SJCRH30 (cell line): ENCODE data around the gene IRX3. TPM values are rescaled to one million over a fixed set of nuclear protein-coding genes. Genes with fewer than 3 reads are reported as not detected.
"Not testable (repeated sequence)": the region's sequence is repeated elsewhere in the genome, so short reads cannot be mapped to it uniquely, and the experiment has no call there.

Experiments
- DNase-seq, 2 experiments: peaks; one replicate each; pipeline ENCODE4 v3.0.0-alpha.2; 2015 to 2020
- H3K27ac ChIP-seq: fragments of 250-450 bp; sonication (Bioruptor Pico); 2 replicates; pipeline ENCODE4 v1.5.1; 2020; ENCODE audit warnings: mild to moderate bottlenecking, moderate library complexity
- H3K27me3 ChIP-seq: fragments of 250-450 bp; sonication (Bioruptor Pico); 2 replicates; pipeline ENCODE4 v1.5.1; 2020; ENCODE audit warnings: mild to moderate bottlenecking, moderate library complexity
- H3K36me3 ChIP-seq: fragments of 250-450 bp; sonication (Bioruptor Pico); 2 replicates; pipeline ENCODE4 v1.5.1; 2020; ENCODE audit warnings: mild to moderate bottlenecking, moderate library complexity
- H3K4me1 ChIP-seq: fragments of 250-450 bp; sonication (Bioruptor Pico); 2 replicates; pipeline ENCODE4 v1.5.1; 2020; ENCODE audit warnings: mild to moderate bottlenecking, moderate library complexity
- H3K4me3 ChIP-seq: fragments of 250-450 bp; sonication (Bioruptor Pico); 2 replicates; pipeline ENCODE4 v1.5.1; 2020; ENCODE audit warnings: mild to moderate bottlenecking, moderate library complexity
- H3K9me3 ChIP-seq: fragments of 250-450 bp; sonication (Bioruptor Pico); replicated peaks from 2 replicates; pipeline ENCODE4 v1.5.1; 2020; ENCODE audit warnings: mild to moderate bottlenecking, moderate library complexity
- total RNA-seq: library from RNA; depleted of rRNA; stranded (reverse); fragments of >200 nt; shearing (Covaris generic); gene quantifications from 2 replicates; pipeline ENCODE4 v1.2.3, GENCODE V29; 2014

IRX3 gene
- total RNA-seq, 1 experiment from 2014 or later, result 18.2 TPM

DNA sequence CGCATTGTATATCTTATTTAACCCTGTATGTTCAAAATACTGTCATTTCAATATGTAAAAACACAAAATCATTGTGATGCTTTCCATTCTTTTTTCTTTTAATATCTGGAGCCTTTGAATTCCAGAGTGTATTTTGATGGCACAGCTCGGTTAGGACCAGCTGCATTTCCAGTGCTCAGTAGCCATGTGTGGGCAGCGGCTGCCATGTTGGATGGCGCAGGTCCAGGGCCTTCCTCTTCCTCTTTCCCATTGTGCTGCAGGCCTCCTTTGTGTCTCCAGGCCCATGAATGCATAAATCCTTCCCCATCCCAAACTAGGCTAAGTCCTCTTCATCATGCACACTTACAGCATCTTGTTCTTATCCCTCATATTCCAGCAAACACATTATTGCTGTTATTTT, 13.0 kb downstream of the IRX3 start:
- no peak overlapping the region for H3K27ac ChIP-seq

DNA sequence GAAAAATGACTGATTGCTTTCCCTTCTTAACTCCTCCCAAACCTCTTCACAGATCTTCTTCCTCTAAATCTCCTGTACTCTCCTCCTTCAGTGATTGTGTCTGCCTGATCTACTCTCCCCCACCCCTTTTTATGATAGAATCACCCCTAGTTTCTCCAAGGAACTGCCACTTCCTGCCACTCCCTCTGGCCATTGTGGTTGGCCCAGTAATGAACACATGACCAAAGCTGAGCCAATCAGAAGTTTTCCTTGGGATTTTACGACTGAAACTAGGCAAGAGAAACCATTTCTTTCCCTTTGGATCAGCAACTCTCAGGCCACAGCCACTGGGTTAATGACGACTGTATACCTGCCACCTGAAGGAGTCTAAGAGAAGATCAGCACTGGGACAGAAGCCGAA, 15.9 kb downstream of the IRX3 start:
- Histone ChIP-seq H3K27me3 (no peaks in the 10 kb centered on the region), H3K4me1 (no peaks in the 10 kb centered on the region), H3K27ac (no peak overlapping the region), H3K36me3 (no peaks in the 10 kb centered on the region), H3K9me3 (no peaks in the 10 kb centered on the region), H3K4me3 (no peak overlapping the region)
- no peak for DNase-seq

More for the DNA sequence above, 13.0 kb downstream of the IRX3 start:
- Histone ChIP-seq H3K4me3 (no peak overlapping the region), H3K9me3 (no peaks in the 10 kb centered on the region), H3K36me3 (no peaks in the 10 kb centered on the region), H3K27me3 (no peaks in the 10 kb centered on the region), H3K4me1 (no peaks in the 10 kb centered on the region)
- DNase-seq, result no peak

- Histone ChIP-seq H3K4me3 (no peak overlapping the region), H3K4me1 (no peaks in the 10 kb centered on the region), H3K9me3 (no peaks in the 10 kb centered on the region), H3K27ac (no peak overlapping the region), H3K27me3 (no peaks in the 10 kb centered on the region), H3K36me3 (no peaks in the 10 kb centered on the region)
- DNase-seq, result no peak
Observed at GRCh38 chr16:54269461-54269860, 17.1 kb downstream of the IRX3 start.

GRCh38 chr16:54268766-54269165, 17.8 kb downstream of the IRX3 start:
- no peak for DNase-seq
- H3K36me3 ChIP-seq, result no peaks in the 10 kb centered on the region
- no peak overlapping the region for H3K4me3 ChIP-seq
- H3K9me3 ChIP-seq, result 0 out of 2 replicates have a peak, but pooled peaks cover under 1% of the 10 kb centered on the region
- H3K27ac ChIP-seq, result no peak overlapping the region
- H3K27me3 ChIP-seq, result no peaks in the 10 kb centered on the region
- no peaks in the 10 kb centered on the region for H3K4me1 ChIP-seq

DNA sequence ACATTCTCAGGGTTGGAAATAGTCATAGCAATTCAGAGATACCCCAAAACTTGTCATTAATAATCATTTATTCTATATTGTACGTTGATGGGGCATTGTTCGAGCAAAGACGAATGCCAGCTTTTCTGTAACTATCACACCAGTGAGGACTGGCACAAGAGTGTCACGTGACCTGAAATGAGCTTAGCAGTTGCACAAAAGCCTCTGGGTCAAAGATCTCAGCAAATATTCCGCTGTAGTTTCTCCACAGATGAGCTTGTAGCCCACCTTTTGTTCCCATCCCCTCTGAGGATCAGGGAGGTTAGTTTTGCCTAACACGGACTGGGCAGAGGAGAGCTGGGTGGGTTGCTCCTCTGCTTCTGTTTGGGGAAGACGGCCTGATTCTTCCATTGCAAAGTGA, 18.2 kb downstream of the IRX3 start:
- DNase-seq, result no peak
- H3K27me3 ChIP-seq, result no peaks in the 10 kb centered on the region

DNA sequence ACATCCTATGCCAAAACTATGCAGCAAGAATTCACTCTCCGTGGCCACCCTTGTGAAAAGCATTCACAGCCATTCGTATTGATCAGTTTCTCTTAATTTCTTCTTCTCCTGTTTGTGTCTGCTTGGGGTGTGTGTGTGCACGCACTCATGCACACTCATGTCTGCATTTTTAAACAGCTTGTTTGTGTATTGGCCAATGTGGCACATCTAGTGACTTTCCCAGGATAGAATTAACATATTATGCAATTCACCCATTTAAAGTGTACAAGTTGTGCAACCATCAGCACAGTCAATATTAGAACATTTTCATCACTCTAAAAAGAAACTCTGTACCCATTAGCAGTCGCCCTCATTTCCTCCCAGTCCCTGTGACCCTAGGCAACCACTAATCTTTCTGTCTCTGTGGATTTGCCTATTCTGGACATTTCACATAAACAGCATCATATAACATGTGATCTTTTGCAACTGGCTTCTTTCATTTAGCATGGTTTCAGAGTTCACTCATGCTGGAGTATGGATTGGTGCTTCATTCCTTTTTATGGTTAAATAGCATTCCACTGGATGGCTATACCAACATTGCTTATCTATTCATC, 20.1 kb downstream of the IRX3 start:
- Histone ChIP-seq H3K27me3 (no peaks in the 10 kb centered on the region), H3K4me1 (no peaks in the 10 kb centered on the region), H3K4me3 (no peak overlapping the region), H3K9me3 (0 out of 2 replicates have a peak, but pooled peaks cover 5% of the 10 kb centered on the region), H3K36me3 (no peaks in the 10 kb centered on the region), H3K27ac (no peak overlapping the region)
- no peak for DNase-seq

More for the DNA sequence above, 18.2 kb downstream of the IRX3 start:
- Histone ChIP-seq H3K9me3 (0 out of 2 replicates have a peak, but pooled peaks cover 5% of the 10 kb centered on the region), H3K4me3 (no peak overlapping the region), H3K27ac (no peak overlapping the region), H3K36me3 (no peaks in the 10 kb centered on the region), H3K4me1 (no peaks in the 10 kb centered on the region)

DNA sequence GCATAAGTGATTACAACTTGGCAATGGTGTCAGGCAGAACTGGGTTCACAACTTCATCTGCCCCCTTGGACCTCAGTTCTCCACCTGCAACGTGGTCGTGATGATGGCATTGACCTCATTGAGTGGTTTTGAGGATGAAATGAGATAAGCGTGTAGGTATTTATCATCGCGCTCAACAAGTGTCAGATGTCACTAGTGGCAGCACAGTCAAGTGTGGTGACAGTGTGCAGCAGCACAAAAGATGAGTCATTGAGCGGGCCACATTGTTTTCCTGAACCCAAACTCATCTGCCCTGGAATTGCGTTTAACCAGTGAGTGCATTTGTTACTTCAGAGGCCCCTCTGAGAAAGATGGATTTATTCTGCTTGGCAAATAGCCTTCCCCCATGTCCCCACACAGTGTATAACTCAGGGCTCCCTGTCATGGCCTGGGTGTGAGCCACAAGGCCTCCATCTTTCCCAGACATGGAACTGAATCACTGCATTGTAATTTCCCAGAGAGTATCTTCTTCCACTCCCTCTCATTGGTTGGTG, 20.9 kb downstream of the IRX3 start:
- H3K4me3 ChIP-seq, result no peak overlapping the region
- 0 out of 2 replicates have a peak, but pooled peaks cover 5% of the 10 kb centered on the region for H3K9me3 ChIP-seq
- H3K27me3 ChIP-seq, result no peaks in the 10 kb centered on the region
- no peaks in the 10 kb centered on the region for H3K36me3 ChIP-seq
- peak in 1 of 2 experiments; percentile 30 for DNase-seq
- H3K4me1 ChIP-seq, result no peaks in the 10 kb centered on the region
- no peak overlapping the region for H3K27ac ChIP-seq

DNA sequence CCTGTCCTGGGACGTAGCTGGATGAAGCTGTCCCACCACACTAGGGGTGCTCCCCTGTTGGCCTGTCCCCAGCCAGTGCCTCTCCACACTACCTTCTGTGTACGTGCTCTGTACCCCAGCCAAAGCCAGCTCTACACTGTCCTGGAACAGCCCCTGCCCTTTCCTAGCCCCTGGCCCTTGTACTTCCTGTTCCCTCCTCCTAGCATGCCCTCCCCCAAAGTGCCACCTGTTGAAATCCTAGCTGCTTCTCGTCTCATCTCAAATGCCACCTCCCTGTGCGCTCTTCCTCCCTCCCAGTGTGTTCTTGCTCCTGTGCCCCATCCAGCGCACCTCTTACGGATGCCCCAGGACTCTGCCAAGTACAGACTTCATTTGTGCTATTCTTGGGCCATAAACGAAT, 33.5 kb downstream of the IRX3 start:
- no peak overlapping the region for H3K27ac ChIP-seq
- no peaks in the 10 kb centered on the region for H3K4me1 ChIP-seq
- no peak overlapping the region for H3K4me3 ChIP-seq
- no peaks in the 10 kb centered on the region for H3K36me3 ChIP-seq
- no peaks in the 10 kb centered on the region for H3K27me3 ChIP-seq
- DNase-seq, result no peak
- H3K9me3 ChIP-seq, result no peaks in the 10 kb centered on the region

GRCh38 chr16:54248863-54249710, 37.5 kb downstream of the IRX3 start:
- Histone ChIP-seq H3K4me3 (no peak overlapping the region), H3K27me3 (no peaks in the 10 kb centered on the region), H3K36me3 (no peaks in the 10 kb centered on the region), H3K9me3 (no peaks in the 10 kb centered on the region), H3K4me1 (no peaks in the 10 kb centered on the region), H3K27ac (no peak overlapping the region)
- no peak for DNase-seq

- H3K27me3 ChIP-seq, H3K9me3 ChIP-seq, H3K27ac ChIP-seq, H3K4me3 ChIP-seq, H3K36me3 ChIP-seq, H3K4me1 ChIP-seq, DNase-seq: not testable (repeated sequence)
Observed at GRCh38 chr16:54247705-54248104, 38.9 kb downstream of the IRX3 start.

- Histone ChIP-seq H3K27ac (no peak overlapping the region), H3K4me3 (no peak overlapping the region), H3K9me3 (no peaks in the 10 kb centered on the region), H3K36me3 (no peaks in the 10 kb centered on the region), H3K4me1 (no peaks in the 10 kb centered on the region), H3K27me3 (no peaks in the 10 kb centered on the region)
- DNase-seq, result no peak
Observed at GRCh38 chr16:54246454-54246821, 40.1 kb downstream of the IRX3 start.

DNA sequence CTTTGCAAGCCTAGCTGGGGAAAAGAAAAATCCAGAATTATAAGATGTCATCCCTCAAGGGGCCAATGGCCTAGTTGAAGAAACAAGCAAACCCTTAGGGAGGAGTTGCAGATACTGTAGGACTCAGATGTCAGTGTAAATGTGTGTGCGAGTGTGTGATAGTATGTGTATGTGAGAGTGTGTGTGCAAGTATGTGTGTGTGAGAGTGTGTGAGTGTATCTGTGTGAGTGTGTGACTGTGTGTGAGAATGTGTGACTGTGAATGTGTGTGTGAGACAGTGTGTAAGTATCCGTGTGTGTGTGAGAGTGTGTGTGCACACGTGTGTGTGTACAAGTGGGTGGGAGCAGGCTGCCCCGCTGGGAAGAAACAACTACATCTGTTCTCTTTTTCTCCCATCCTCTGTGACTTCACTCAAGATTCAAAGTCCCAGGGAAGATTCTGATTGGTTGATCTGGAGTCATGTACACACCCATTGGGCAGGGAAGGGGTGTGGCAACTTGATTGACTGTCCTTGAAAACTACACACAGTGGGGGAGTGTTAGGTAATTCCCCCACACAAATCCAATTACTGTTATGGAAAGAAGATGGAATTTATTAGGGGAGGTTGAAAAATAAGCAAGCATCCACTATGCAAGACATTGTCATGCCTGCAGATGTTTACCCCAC, 40.7 kb downstream of the IRX3 start:
- Histone ChIP-seq H3K36me3 (no peaks in the 10 kb centered on the region), H3K4me1 (no peaks in the 10 kb centered on the region), H3K27ac (no peak overlapping the region), H3K9me3 (no peaks in the 10 kb centered on the region), H3K27me3 (no peaks in the 10 kb centered on the region), H3K4me3 (no peak overlapping the region)
- DNase-seq, result no peak

GRCh38 chr16:54244061-54244886, 42.3 kb downstream of the IRX3 start:
- no peaks in the 10 kb centered on the region for H3K4me1 ChIP-seq
- DNase-seq, result no peak
- no peaks in the 10 kb centered on the region for H3K36me3 ChIP-seq
- H3K4me3 ChIP-seq, result no peak overlapping the region
- H3K27me3 ChIP-seq, result no peaks in the 10 kb centered on the region
- H3K9me3 ChIP-seq, result no peaks in the 10 kb centered on the region
- H3K27ac ChIP-seq, result no peak overlapping the region

DNA sequence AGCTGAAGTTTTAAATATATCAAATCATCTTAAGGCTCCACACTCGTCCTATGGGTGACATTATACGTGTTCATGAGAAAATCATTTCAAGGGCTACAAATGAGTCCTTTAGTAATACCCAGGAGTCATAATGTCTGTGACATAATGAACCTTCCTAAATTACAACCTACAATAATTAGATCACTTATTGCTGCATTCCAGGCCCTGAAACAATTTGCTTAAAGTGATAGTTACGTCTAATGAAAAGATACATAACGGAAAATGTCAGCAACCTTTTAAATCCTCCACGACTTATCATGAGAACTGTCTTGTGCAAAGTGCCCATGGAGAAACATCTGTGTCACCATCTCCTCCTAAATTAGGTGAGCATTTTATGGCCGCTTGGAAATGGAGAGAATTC, 43.4 kb downstream of the IRX3 start:
- H3K4me1 ChIP-seq, result no peaks in the 10 kb centered on the region
- DNase-seq, result no peak
- no peaks in the 10 kb centered on the region for H3K36me3 ChIP-seq
- H3K9me3 ChIP-seq, result no peaks in the 10 kb centered on the region
- H3K27ac ChIP-seq, result no peak overlapping the region
- no peaks in the 10 kb centered on the region for H3K27me3 ChIP-seq
- no peak overlapping the region for H3K4me3 ChIP-seq
